ENCODE measurements around the gene KLHL3. TPM values are rescaled to one million over a fixed set of nuclear protein-coding genes. Genes with fewer than 3 reads are reported as not detected.

KLHL3 gene
- total RNA-seq, 1 experiment from 2014 or later: 15.7 TPM

- TF ChIP-seq E2F5 (CRISPR knock-in tag; IDR thresholded peaks at IDR 0.05) (no peak), CBFB (CRISPR knock-in tag; IDR thresholded peaks at IDR 0.05; ENCODE audit: low read depth) (no peak), FOXJ3 (CRISPR knock-in tag; IDR thresholded peaks at IDR 0.05; ENCODE audit: borderline replicate concordance) (no peak), MXD4 (CRISPR knock-in tag; IDR thresholded peaks at IDR 0.05; ENCODE audit: borderline replicate concordance) (no peak), PRRX2 (CRISPR knock-in tag; IDR thresholded peaks at IDR 0.05) (no peak), ZNF532 (CRISPR knock-in tag; IDR thresholded peaks at IDR 0.05; ENCODE audit: borderline replicate concordance) (no peak), EMX1 (CRISPR knock-in tag; IDR thresholded peaks at IDR 0.05) (no peak), RORB (CRISPR knock-in tag; IDR thresholded peaks at IDR 0.05) (no peak), ZNF425 (CRISPR knock-in tag; conservative IDR thresholded peaks at IDR 0.05) (no peak), ZNF219 (CRISPR knock-in tag; IDR thresholded peaks at IDR 0.05; ENCODE audit: borderline replicate concordance) (no peak), SP1 (CRISPR knock-in tag; conservative IDR thresholded peaks at IDR 0.05) (no peak), ZMAT4 (CRISPR knock-in tag; IDR thresholded peaks at IDR 0.05) (no peak), ZNF232 (CRISPR knock-in tag; IDR thresholded peaks at IDR 0.05) (no peak), ZNF416 (CRISPR knock-in tag; IDR thresholded peaks at IDR 0.05) (no peak), USF1 (CRISPR knock-in tag; IDR thresholded peaks at IDR 0.05) (no peak), ZNF396 (CRISPR knock-in tag; IDR thresholded peaks at IDR 0.05; ENCODE audit: borderline replicate concordance) (no peak)
- POLR2A ChIA-PET: interaction anchor here (1.0 kb wide), 1 partner anchor 12 kb away, joined by 3 read pairs; the partner anchor contains the start of gene KLHL3
- H3K36me3 Mint-ChIP-seq: peaks cover 18% of the 10 kb centered on the region
- ATAC-seq (no peak), DNase-seq (ENCODE audit: low spot score) (no peak)
- no peaks in the 10 kb centered on the region for H3K9me3 Mint-ChIP-seq
- H3K4me1 Mint-ChIP-seq: peaks cover 24% of the 10 kb centered on the region
- CTCF ChIA-PET: interaction anchor here (1.1 to 3.9 kb wide), 4 partner anchors 31 to 118 kb away, joined by 4 to 19 read pairs (median 10); no protein-coding TSS in a partner anchor
- H3K27me3 Mint-ChIP-seq (ENCODE audit: low read depth): no peaks in the 10 kb centered on the region
- H3K4me3 Mint-ChIP-seq: no peak overlapping the region
- no peak overlapping the region for H3K27ac Mint-ChIP-seq
Measured at GRCh38 chr5:137747848-137748247, 12.0 kb upstream of the KLHL3 start.

- no peak overlapping the region for H3K27ac Mint-ChIP-seq
- CTCF ChIA-PET: interaction anchor here (0.6 to 4.0 kb wide), 37 partner anchors 8 to 1724 kb away, joined by 3 to 135 read pairs (median 6); partner anchors contain the start of gene PKD2L2
- peaks cover 8% of the 10 kb centered on the region; the same call in 1 of the 2 replicates for H3K4me1 Mint-ChIP-seq
- DNase-seq (ENCODE audit: low spot score): peak; percentile 43
- no peak overlapping the region for H3K4me3 Mint-ChIP-seq
- POLR2A ChIA-PET: no interaction called here
- H3K27me3 Mint-ChIP-seq (ENCODE audit: low read depth): no peaks in the 10 kb centered on the region; the same call in 1 of the 2 replicates
- no peak for TF ChIP-seq RORB (CRISPR knock-in tag; IDR thresholded peaks at IDR 0.05)
- TF ChIP-seq CTCF (IDR thresholded peaks at IDR 0.05): peak; percentile 37; the same call in 1 of the 2 replicates
- no peak for TF ChIP-seq USF1 (CRISPR knock-in tag; IDR thresholded peaks at IDR 0.05)
- TF ChIP-seq TCF7 (CRISPR knock-in tag; IDR thresholded peaks at IDR 0.05; ENCODE audit: low read depth): no peak
- TF ChIP-seq E2F1 (CRISPR knock-in tag; IDR thresholded peaks at IDR 0.05): no peak
- peaks cover 10% of the 10 kb centered on the region for H3K9me3 Mint-ChIP-seq
- ATAC-seq: peak; percentile 87
- no peaks in the 10 kb centered on the region for H3K36me3 Mint-ChIP-seq
Measured at GRCh38 chr5:137743031-137743640, 7.2 kb upstream of the KLHL3 start.
